ENCODE results near the gene TMEM252. TPM values are rescaled to one million over a fixed set of nuclear protein-coding genes. Genes with fewer than 3 reads are reported as not detected.

Gene TMEM252
- total RNA-seq, 2 experiments from 2014 or later, result not detected

- H3K27ac Mint-ChIP-seq, result no peak overlapping the region
- ChIA-PET CTCF (no interaction called here), POLR2A (no interaction called here)
- no peaks in the 10 kb centered on the region for H3K36me3 Mint-ChIP-seq
- intact Hi-C loops (cut with micrococcal nuclease), result no loop called here
- H3K4me3 Mint-ChIP-seq, result no peak overlapping the region
- peaks cover 11% of the 10 kb centered on the region for H3K27me3 Mint-ChIP-seq
- H3K4me1 Mint-ChIP-seq (ENCODE audit: low read depth), result no peaks in the 10 kb centered on the region
- no peak for DNase-seq
- no peaks in the 10 kb centered on the region for H3K9me3 Mint-ChIP-seq
Measured at GRCh38 chr9:68533678-68534077, 7.0 kb downstream of the TMEM252 start.

- H3K4me3 Mint-ChIP-seq, result no peak overlapping the region
- ChIA-PET POLR2A (no interaction called here), CTCF (no interaction called here)
Measured at GRCh38 chr9:68532131-68532530, 8.6 kb downstream of the TMEM252 start.

GRCh38 chr9:68530618-68531017 is 10.1 kb downstream of the TMEM252 start:
- H3K27ac Mint-ChIP-seq, result no peak overlapping the region
- CTCF ChIA-PET, result no interaction called here

More at GRCh38 chr9:68532131-68532530, 8.6 kb downstream of the TMEM252 start:
- Mint-ChIP-seq H3K9me3 (no peaks in the 10 kb centered on the region), H3K36me3 (no peaks in the 10 kb centered on the region), H3K27ac (no peak overlapping the region), H3K4me1 (ENCODE audit: low read depth) (no peaks in the 10 kb centered on the region), H3K27me3 (peaks cover 8% of the 10 kb centered on the region)
- intact Hi-C loops (cut with micrococcal nuclease), result no loop called here
- DNase-seq, result no peak

GRCh38 chr9:68523367-68523936 is 17.2 kb downstream of the TMEM252 start:
- H3K4me1 Mint-ChIP-seq (ENCODE audit: low read depth), result no peaks in the 10 kb centered on the region
- H3K4me3 Mint-ChIP-seq, result no peak overlapping the region
- H3K27ac Mint-ChIP-seq, result no peak overlapping the region
- CTCF ChIA-PET, result no interaction called here
- peaks cover 7% of the 10 kb centered on the region for H3K27me3 Mint-ChIP-seq
- POLR2A ChIA-PET, result no interaction called here
- DNase-seq, result no peak
- peaks cover 2% of the 10 kb centered on the region for H3K36me3 Mint-ChIP-seq
- H3K9me3 Mint-ChIP-seq, result peaks cover 3% of the 10 kb centered on the region
- intact Hi-C loops (cut with micrococcal nuclease), result no loop called here

More at GRCh38 chr9:68530618-68531017, 10.1 kb downstream of the TMEM252 start:
- Mint-ChIP-seq H3K9me3 (no peaks in the 10 kb centered on the region), H3K4me1 (ENCODE audit: low read depth) (no peaks in the 10 kb centered on the region), H3K4me3 (no peak overlapping the region), H3K36me3 (no peaks in the 10 kb centered on the region), H3K27me3 (peaks cover 8% of the 10 kb centered on the region)
- POLR2A ChIA-PET, result no interaction called here
- intact Hi-C loops (cut with micrococcal nuclease), result no loop called here
- no peak for DNase-seq

GRCh38 chr9:68522954-68523353 is 17.7 kb downstream of the TMEM252 start:
- no peak overlapping the region for H3K27ac Mint-ChIP-seq
- intact Hi-C loops (cut with micrococcal nuclease), result no loop called here
- H3K4me3 Mint-ChIP-seq, result no peak overlapping the region
- ChIA-PET POLR2A (no interaction called here), CTCF (no interaction called here)
- H3K9me3 Mint-ChIP-seq, result peaks cover 6% of the 10 kb centered on the region
- peaks cover 9% of the 10 kb centered on the region for H3K27me3 Mint-ChIP-seq
- peaks cover 3% of the 10 kb centered on the region for H3K36me3 Mint-ChIP-seq
- no peak for DNase-seq
- H3K4me1 Mint-ChIP-seq (ENCODE audit: low read depth), result no peaks in the 10 kb centered on the region

- intact Hi-C loops (cut with micrococcal nuclease), result no loop called here
- DNase-seq, result no peak
- Mint-ChIP-seq H3K4me1 (ENCODE audit: low read depth) (no peaks in the 10 kb centered on the region), H3K27me3 (peaks cover 13% of the 10 kb centered on the region), H3K9me3 (peaks cover 6% of the 10 kb centered on the region), H3K36me3 (peaks cover 3% of the 10 kb centered on the region), H3K4me3 (no peak overlapping the region), H3K27ac (no peak overlapping the region)
- CTCF ChIA-PET, result no interaction called here
- POLR2A ChIA-PET, result no interaction called here
Measured at GRCh38 chr9:68522131-68522530, 18.6 kb downstream of the TMEM252 start.

- intact Hi-C loops (cut with micrococcal nuclease), result no loop called here
- H3K27ac Mint-ChIP-seq, result no peak overlapping the region
- H3K4me1 Mint-ChIP-seq (ENCODE audit: low read depth), result no peaks in the 10 kb centered on the region
- H3K9me3 Mint-ChIP-seq, result peaks cover 6% of the 10 kb centered on the region
- H3K4me3 Mint-ChIP-seq, result no peak overlapping the region
- CTCF ChIA-PET, result no interaction called here
- no peak for DNase-seq
- POLR2A ChIA-PET, result no interaction called here
- peaks cover 3% of the 10 kb centered on the region for H3K36me3 Mint-ChIP-seq
- peaks cover 6% of the 10 kb centered on the region for H3K27me3 Mint-ChIP-seq
Measured at GRCh38 chr9:68515326-68516017, 25.2 kb downstream of the TMEM252 start.

- CTCF ChIA-PET, result interaction anchor here (1.2 kb wide), 1 partner anchor 47 kb away, joined by 3 read pairs; no protein-coding TSS in a partner anchor
- Mint-ChIP-seq H3K4me1 (ENCODE audit: low read depth) (no peaks in the 10 kb centered on the region), H3K9me3 (peaks cover 6% of the 10 kb centered on the region), H3K36me3 (peaks cover 3% of the 10 kb centered on the region), H3K27me3 (peaks cover 9% of the 10 kb centered on the region), H3K4me3 (no peak overlapping the region), H3K27ac (no peak overlapping the region)
- intact Hi-C loops (cut with micrococcal nuclease), result no loop called here
- POLR2A ChIA-PET, result no interaction called here
- no peak for DNase-seq
Measured at GRCh38 chr9:68513981-68514380, 26.7 kb downstream of the TMEM252 start.

GRCh38 chr9:68513385-68513784 is 27.3 kb downstream of the TMEM252 start:
- no peak for DNase-seq
- ChIA-PET CTCF (interaction anchor here (1.2 kb wide), 1 partner anchor 47 kb away, joined by 3 read pairs; no protein-coding TSS in a partner anchor), POLR2A (no interaction called here)
- H3K9me3 Mint-ChIP-seq, result peaks cover 3% of the 10 kb centered on the region
- intact Hi-C loops (cut with micrococcal nuclease), result no loop called here
- H3K36me3 Mint-ChIP-seq, result peaks cover 2% of the 10 kb centered on the region
- no peaks in the 10 kb centered on the region for H3K4me1 Mint-ChIP-seq (ENCODE audit: low read depth)
- H3K27ac Mint-ChIP-seq, result no peak overlapping the region
- H3K27me3 Mint-ChIP-seq, result peaks cover 9% of the 10 kb centered on the region
- H3K4me3 Mint-ChIP-seq, result no peak overlapping the region

GRCh38 chr9:68509689-68510088 is 31.0 kb downstream of the TMEM252 start:
- Mint-ChIP-seq H3K9me3 (no peaks in the 10 kb centered on the region), H3K4me1 (ENCODE audit: low read depth) (no peaks in the 10 kb centered on the region), H3K27ac (no peak overlapping the region), H3K4me3 (no peak overlapping the region), H3K36me3 (no peaks in the 10 kb centered on the region), H3K27me3 (peaks cover 3% of the 10 kb centered on the region)
- ChIA-PET CTCF (no interaction called here), POLR2A (interaction anchor here (0.6 kb wide), 1 partner anchor 35 kb away, joined by 4 read pairs; no protein-coding TSS in a partner anchor)
- no peak for DNase-seq
- intact Hi-C loops (cut with micrococcal nuclease), result no loop called here

GRCh38 chr9:68508547-68508946 is 32.1 kb downstream of the TMEM252 start:
- ChIA-PET POLR2A (no interaction called here), CTCF (no interaction called here)
- H3K9me3 Mint-ChIP-seq, result no peaks in the 10 kb centered on the region
- no peak for DNase-seq
- peaks cover 5% of the 10 kb centered on the region for H3K27me3 Mint-ChIP-seq
- intact Hi-C loops (cut with micrococcal nuclease), result no loop called here
- H3K4me1 Mint-ChIP-seq (ENCODE audit: low read depth), result no peaks in the 10 kb centered on the region
- no peaks in the 10 kb centered on the region for H3K36me3 Mint-ChIP-seq
- H3K4me3 Mint-ChIP-seq, result no peak overlapping the region
- H3K27ac Mint-ChIP-seq, result no peak overlapping the region

- no peaks in the 10 kb centered on the region for H3K9me3 Mint-ChIP-seq
- H3K36me3 Mint-ChIP-seq, result no peaks in the 10 kb centered on the region
- POLR2A ChIA-PET, result no interaction called here
- H3K27me3 Mint-ChIP-seq, result peaks cover 5% of the 10 kb centered on the region
- no peak for DNase-seq
- CTCF ChIA-PET, result no interaction called here
- H3K4me1 Mint-ChIP-seq (ENCODE audit: low read depth), result no peaks in the 10 kb centered on the region
- no peak overlapping the region for H3K4me3 Mint-ChIP-seq
- no peak overlapping the region for H3K27ac Mint-ChIP-seq
- intact Hi-C loops (cut with micrococcal nuclease), result no loop called here
Measured at GRCh38 chr9:68507806-68508145, 32.9 kb downstream of the TMEM252 start.

GRCh38 chr9:68507130-68507805 is 33.4 kb downstream of the TMEM252 start:
- POLR2A ChIA-PET, result no interaction called here
- H3K27ac Mint-ChIP-seq, result no peak overlapping the region
- CTCF ChIA-PET, result interaction anchor here (0.8 kb wide), 1 partner anchor 179 kb away, joined by 3 read pairs; no protein-coding TSS in a partner anchor
- intact Hi-C loops (cut with micrococcal nuclease), result no loop called here
- no peaks in the 10 kb centered on the region for H3K36me3 Mint-ChIP-seq
- no peaks in the 10 kb centered on the region for H3K9me3 Mint-ChIP-seq
- DNase-seq, result no peak
- H3K27me3 Mint-ChIP-seq, result peaks cover 5% of the 10 kb centered on the region
- H3K4me1 Mint-ChIP-seq (ENCODE audit: low read depth), result no peaks in the 10 kb centered on the region
- no peak overlapping the region for H3K4me3 Mint-ChIP-seq
